NT2/D1 (cell line): ENCODE measurements around the gene ZNF408.

Experiments
- SUZ12 ChIP-seq: IDR thresholded peaks from 2 replicates; pipeline ENCODE4 v1.6.1; 2011; ENCODE audit not compliant: insufficient read length, insufficient read depth; ENCODE audit errors: extremely low read depth
- YY1 ChIP-seq: IDR thresholded peaks from 2 replicates; pipeline ENCODE4 v1.6.1; 2011; ENCODE audit not compliant: insufficient read length, insufficient read depth
- ZNF274 ChIP-seq: IDR thresholded peaks from 2 replicates; pipeline ENCODE4 v1.6.1; 2011; ENCODE audit warnings: mild to moderate bottlenecking, low read depth, low read length

DNA sequence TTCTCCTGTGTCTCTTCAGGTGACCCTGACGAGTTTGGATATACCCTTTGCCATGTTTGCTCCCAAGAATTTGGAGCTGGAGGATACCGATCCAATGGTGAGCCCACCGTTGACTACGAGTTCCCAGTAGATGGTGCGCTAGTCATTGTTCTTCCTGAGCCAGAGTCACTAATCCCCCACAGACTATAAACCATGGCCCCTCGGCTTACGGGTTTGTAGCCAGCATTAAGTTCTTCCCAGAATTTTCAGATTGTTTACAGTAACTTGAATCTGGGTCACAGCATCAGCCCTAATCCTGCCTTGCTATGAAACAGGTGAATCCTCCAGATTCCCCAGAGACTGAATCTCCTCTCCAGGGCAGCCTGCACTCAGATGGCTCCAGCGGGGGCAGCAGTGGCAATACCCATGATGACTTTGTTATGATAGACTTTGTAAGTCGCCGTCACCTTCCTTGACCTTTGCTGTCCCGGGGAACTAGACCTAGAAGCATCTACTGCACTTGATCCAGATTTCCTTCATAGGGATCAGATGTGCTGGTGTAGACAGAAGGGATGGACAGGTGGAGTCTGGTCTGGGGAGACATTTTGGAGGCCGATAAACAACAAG is 32.2 kb upstream of the ZNF408 start:
- no peak for TF ChIP-seq YY1
- TF ChIP-seq ZNF274 = no peak
- no peak for TF ChIP-seq SUZ12
